GM18511 (cell line): ENCODE results near the gene HEATR5A.
"Not testable (repeated sequence)": the region's sequence is repeated elsewhere in the genome, so short reads cannot be mapped to it uniquely, and the experiment has no call there.

Source experiments
- ATAC-seq: cut with Tn5 transposase; IDR thresholded peaks from one replicate; pipeline ENCODE4 v1.9.1; 2021; ENCODE audit warnings: mild to moderate bottlenecking, moderate library complexity; ENCODE audit not compliant: unreplicated experiment

Gene HEATR5A

DNA sequence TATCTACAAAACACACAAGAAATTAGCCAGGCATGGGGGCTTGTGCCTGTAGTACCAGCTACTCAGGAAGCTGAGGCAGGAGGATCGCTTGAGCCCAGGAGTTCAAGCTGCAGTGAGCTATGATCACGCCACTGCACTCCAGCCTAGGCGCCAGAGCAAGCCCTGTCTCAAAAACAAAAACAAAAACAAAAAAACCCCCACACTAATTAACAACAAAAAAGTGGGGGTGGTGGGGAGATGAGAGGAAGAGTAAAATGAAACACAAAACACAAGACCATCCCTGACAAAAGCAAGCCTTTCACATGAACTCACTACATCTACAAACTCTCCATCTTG is 158.9 kb downstream of the HEATR5A start:
- ATAC-seq = no peak

DNA sequence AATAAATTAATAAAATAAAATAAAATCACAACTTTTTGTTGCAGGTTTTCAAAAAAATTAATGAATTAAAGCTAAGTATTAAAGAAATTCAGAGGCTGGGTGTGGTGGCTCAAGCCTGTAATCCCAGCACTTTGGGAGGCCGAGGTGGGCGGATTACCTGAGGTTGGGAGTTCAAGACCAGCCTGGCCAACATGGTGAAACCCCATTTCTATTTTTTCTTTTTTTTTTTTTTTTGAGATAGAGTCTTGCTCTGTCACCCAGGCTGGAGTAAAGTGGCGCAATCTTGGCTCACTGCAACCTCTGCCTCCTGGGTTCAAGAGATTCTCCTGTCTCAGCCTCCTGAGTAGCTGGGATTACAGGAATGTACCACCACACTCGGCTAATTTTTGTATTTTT is 161.3 kb downstream of the HEATR5A start:
- ATAC-seq = not testable (repeated sequence)

DNA sequence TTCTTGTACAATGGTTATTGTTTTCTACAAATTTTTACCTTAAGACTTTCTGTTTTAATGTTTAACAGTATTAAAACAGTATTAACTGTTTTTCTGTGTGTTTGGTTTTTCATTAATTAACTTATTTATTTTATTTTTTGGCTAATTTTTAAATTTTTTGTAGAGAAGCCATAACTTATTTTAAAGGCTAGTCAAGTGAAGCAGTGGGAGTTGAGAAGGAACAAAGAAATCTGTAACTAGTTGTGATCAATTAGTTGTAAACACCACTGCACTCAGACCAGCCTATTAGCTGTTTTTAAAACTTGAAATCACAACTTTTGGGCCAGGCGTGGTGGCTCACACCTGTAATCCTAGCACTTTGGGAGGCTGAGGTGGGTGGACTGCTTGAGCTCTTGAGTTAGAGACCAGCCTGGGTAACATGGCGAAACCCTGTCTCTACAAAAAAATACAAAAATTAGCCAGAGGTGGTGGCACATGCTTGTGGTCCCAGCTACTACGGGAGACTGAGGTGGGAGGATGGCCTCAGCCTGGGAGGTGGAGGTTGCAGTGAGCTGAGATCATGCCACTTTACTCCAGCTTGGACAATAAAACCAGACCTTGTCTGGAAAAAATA is 161.8 kb downstream of the HEATR5A start:
- ATAC-seq = no peak

DNA sequence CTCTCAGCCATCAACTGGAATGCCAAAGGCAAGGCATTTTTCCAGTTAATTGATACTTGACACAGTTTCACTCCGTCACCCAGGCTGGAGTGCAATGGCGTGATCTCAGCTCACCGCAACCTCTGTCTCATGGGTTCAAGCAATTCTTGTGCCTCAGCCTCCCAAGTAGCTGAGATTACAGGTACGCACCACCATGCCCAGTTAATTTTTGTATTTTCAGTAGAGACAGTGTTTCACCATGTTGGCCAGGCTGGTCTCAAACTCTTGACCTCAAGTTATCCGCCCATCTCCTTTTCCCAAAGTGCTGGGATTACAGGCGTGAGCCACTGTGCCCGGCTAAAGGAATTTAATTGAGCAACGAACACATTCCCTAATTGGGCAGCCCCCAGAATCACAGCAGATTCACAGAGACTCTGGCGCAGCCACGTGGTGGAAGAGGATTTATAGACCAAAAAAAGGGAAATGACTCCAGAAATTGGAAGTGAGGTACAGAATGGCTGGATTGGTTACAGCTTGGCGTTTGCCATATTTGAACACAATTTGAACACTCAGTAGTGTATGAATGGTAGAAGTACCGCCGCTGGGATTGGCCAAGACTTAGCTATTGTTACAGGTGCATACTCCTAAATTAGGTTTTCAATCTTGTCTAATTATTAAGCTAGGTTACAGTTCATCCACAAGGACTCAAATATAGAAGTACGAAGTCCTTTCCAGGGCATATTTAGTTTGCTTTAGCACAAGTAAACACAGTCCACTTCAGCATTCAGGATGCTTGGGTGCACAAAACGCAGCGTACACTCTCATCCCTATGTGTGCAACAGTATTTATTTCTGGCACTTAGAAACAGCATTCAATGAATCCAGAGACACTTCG is 162.6 kb downstream of the HEATR5A start:
- not testable (repeated sequence) for ATAC-seq

DNA sequence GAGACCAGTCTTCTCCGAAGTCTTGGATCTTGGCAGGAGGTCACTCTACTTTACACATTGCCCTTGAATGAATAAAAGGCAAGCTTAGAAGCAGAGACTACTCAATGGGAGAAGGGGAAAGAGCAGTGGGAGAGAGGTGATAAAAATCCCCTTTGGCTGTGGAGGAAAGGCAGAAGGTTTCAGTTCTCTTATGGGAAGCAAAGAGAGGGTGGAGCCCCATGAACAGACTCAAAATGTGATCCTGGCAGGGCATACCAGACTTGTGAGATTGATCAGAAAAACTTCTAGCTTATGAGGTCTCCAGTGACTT is 163.2 kb downstream of the HEATR5A start:
- ATAC-seq = no peak

DNA sequence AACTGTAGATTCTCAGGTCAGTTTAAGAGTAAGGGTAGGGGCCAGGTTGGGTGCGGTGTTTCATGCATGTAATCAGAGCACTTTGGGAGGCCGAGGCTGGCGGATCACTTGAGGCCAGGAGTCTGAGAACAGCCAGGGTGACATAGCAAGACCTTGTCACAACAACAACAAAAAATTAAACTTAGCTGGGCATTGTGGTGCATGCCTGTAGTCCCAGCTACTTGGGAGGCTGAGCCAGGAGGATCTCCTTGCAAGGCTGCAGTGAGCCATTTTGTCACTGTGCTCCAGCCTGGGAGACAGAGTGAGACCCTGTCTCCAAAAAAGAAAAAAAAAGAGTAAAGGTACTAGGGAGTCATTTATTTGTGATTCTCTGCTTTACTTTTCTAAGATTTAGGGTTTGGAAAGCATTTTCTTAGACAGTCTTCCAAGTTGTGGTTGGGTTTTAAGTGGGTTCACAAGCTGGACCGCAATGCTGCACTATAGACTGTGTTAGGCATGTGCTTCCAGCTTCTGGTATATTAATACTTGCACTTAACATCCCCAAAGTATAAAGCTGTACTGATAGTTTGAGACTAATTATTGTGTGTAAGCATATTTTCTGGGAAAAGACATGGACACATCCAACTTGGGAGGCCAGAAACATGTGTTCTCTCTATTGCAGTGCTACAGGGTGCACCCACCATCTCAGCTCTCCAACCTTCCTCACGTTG is 163.7 kb downstream of the HEATR5A start:
- ATAC-seq = no peak

DNA sequence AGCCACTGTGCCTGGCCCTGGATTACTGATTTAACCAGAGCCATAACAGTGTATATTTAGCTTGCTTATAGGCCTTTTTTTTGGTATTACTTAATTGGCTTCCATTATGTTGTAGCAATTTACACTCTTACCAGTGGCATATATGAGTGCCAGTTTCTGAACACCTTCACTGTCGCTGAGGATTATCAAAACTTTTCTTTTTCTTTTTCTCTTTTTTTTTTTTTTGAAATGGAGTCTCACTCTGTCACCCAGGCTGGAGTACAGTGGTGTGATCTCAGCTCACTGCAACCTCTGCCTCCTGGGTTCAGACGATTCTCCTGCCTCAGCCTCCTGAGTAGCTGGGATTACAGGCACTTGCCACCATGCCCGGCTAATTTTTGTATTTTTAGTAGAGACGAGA is 164.4 kb downstream of the HEATR5A start:
- ATAC-seq = not testable (repeated sequence)

DNA sequence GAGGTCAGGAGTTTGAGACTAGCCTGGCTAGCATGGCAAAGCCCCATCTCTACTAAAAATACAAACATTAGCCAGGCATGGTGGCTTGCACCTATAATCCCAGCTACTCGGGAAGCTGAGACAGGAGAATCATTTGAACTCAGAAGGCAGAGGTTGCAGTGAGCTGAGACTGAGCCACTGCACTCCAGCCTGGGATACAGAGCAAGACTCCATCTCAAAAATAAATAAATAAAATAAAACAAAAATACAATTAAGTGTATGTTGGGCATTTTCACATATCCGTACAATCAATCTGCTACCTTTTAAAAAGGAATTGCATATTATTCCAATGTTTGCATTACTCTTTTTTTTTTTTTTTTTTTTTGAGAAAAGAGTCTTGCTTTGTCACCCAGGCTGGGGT is 165.1 kb downstream of the HEATR5A start:
- no peak for ATAC-seq

DNA sequence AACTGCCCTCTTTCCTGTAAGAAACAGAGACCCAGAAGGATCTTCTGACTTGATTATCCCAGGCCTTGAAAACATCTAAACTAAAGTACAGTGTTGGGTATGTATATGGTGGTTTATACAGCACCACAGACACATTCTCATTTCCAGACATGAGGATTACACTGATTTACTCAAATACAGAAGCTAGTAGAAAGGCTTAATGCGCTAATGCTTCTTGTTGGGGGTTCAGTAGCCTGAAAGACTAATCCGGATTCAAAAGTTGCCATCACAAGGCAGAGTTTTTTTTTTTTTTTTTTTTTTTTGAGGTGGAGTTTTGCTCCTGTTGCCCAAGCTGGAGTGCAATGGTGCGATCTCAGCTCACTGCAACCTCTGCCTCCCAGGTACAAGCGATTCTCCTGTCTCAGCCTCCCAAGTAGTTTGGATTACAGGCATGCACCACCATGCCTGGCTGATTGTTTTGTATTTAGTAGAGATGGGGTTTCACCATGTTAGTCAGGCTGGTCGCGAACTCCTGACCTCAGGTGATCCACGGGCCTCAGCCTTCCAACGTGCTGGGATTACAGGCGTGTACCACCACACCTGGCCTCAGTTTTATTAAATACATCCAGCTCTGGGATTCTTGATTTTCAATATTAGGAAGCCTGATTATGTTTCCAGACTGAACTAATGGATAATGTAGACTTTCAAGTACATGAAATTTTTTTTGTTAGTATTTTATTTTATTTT is 166.4 kb downstream of the HEATR5A start:
- ATAC-seq = no peak

DNA sequence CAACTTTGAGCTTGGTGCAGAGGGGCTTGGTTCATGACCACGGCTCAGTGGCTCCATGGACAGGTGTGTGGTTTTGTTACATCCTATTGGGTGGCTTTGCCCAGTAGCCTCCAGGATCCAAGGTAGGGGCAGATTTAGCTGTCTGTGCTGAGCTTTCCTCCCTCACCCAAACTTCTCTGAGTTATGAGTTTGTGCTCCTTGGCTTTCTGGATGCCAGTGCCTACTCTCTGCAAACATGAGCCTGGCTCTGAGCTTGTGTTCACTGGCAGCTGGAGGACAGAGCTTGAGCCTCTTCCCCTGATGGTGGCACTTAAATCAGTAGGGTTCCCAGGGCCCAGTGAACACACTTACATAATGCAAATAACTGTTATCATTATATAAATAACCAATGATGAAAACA is 167.5 kb downstream of the HEATR5A start:
- ATAC-seq = no peak

DNA sequence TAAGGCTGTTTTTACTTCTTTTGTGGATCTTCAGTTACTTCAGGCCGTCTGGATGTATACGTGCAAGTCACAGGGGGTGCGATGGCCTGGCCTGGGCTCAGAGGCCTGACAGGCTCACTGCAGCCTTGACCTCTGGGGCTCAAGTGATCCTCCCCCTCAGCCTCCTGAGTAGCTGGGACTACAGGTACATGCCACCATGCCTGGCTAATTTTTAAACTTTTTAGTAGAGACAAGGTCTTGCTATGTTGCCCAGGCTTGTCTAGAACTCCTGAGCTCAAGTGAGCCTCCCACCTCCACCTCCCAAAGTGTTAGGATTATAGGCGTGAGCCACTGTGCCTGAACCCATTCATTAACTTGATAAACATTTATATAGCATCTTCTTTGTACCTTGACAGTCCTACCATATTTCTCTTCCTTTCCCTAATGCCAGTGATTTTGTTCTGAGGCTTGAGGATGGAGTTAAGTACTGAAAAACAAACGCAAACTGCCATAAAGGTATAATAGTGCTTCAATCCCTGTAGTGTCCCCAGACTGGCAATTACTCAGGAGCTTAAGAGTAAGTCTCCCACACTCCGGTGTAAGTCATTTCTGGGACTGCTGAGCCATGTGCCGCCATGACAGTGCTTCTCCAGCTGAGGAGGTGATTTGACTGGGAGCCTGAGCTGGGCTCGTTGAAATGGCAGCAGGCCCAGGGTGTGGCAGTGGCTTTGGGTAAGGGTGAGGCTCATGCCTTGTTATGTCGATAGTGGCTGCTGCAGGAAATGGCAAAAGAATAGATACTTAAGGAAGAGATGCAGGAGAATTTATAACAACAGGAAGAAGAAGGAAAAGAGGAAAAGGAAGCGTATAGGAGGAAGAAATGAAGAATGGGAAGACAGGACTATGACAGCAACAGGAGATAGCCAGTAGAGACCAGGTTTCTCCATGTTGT is 169.1 kb downstream of the HEATR5A start:
- no peak for ATAC-seq

DNA sequence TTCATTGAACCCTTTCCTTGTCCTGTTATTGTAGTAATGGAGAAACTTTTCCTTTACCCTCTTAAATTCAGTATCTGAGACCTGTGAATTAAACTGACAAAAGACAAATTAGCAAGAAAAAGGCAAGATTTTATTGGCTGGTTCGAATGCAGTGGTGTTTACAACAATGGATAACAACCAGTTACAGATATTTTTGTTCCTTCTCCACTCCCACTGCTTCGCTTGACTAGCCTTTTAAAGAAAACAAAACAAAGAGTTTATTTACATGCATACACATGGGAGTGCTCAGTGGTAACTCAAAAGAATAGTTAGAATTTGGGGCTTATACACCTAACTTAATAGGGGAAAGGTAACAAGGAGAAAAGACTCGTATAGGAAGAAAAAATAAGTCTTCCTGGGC is 175.7 kb downstream of the HEATR5A start:
- no peak for ATAC-seq

DNA sequence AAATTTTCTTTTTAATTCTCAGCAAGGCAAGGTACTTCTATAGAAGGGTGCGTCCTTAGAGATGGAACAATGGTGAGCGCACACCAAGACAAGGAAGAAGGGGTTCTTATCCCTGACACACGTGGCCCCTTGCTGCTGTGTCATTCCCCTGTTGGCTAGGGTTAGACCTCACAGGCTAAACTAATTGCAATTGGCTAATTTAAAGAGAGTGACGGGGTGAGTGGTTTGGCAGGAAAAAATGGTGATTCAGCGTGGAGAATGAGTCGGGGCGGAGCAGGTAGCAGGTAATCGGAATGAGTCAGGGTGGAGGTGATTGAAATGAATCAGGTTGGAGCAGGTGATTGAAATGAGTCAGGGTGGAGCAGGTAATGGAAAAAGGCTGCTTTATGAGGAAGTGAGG is 176.5 kb downstream of the HEATR5A start:
- no peak for ATAC-seq

DNA sequence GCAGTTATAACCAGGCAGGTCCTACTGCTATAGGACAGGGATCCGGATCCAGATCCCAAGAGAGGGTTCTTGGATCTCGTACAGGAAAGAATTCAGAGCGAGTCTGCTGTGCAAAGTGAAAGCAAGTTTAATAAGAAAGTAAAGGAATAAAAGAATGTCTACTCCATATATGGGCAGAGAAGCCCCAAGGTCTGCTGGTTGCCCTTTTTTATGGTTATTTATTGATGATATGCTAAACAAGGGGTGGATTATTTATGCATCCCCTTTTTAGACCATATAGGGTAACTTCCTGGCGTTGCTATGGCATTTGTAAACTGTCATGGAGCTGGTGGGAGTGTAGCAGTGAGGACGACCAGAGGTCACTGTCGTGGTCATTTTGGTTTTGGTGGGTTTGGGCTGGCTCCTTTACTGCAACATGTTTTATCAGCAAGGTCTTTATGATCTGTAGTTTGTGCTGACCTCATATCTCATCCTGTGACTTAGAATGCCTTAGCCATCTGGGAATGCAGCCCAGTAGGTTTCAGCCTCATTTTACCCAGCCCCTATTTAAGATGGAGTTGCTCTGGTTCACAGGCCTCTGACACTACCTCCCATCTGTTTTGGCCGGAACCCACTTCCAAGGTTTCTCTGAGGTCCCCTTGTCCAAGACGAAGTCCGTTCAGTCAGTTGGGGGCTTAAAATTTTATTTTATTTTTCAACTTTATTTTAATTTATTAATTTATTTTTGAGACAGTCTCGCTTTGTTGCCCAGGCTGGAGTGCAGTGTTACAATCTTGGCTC is 178.0 kb downstream of the HEATR5A start:
- not testable (repeated sequence) for ATAC-seq
